ENCODE results near the gene AJM1. TPM values are rescaled to one million over a fixed set of nuclear protein-coding genes. Genes with fewer than 3 reads are reported as not detected.

Gene AJM1
- total RNA-seq, 1 experiment from 2014 or later: 1.8 TPM

GRCh38 chr9:136827794-136828473 lies 14.3 kb upstream of the AJM1 start:
- H3K27me3 ChIP-seq (ENCODE audit: insufficient read depth, low read length): no peaks in the 10 kb centered on the region
- H3K23me2 ChIP-seq (ENCODE audit: insufficient read length, low read depth, low read length, poor library complexity, severe bottlenecking): no peaks in the 10 kb centered on the region
- H4K91ac ChIP-seq (ENCODE audit: insufficient read length, low read depth, low read length): no peak overlapping the region
- no peak overlapping the region for H3K23ac ChIP-seq (ENCODE audit: insufficient read length, low read depth, low read length)
- H3K9me3 ChIP-seq (ENCODE audit: control insufficient read depth, low read depth, low read length): no peaks in the 10 kb centered on the region
- H3K9ac ChIP-seq (ENCODE audit: extremely low read depth, insufficient read length, low read length): no peak overlapping the region
- no peak overlapping the region for H2AFZ ChIP-seq (ENCODE audit: low read length)
- no peak overlapping the region for H3K56ac ChIP-seq (ENCODE audit: insufficient read length, low read depth, low read length)
- Mint-ChIP-seq H3K4me1 (peaks cover 0 to 7% of the 10 kb centered on the region in 2 experiments; a peak in 2 of 4 replicates), H3K36me3 (ENCODE audit: insufficient read depth in 1 of 3, low read depth in 3 of 3) (peaks cover 17 to 60% (median 59%) of the 10 kb centered on the region in 3 experiments; a peak in 6 of 7 replicates), H3K27me3 (ENCODE audit: low read depth) (peaks cover 1% of the 10 kb centered on the region; the same call in 1 of the 2 replicates), H3K27ac (no peak overlapping the region; a peak in 1 of 7 replicates), H3K4me3 (no peak overlapping the region), H3K9me3 (no peaks in the 10 kb centered on the region)
- H3K14ac ChIP-seq (ENCODE audit: insufficient read depth, low read length): no peak overlapping the region
- no peak overlapping the region for H3T11ph ChIP-seq (ENCODE audit: low read length)
- no CpG with 5 or more reads among the region's 14 CpGs for WGBS (ENCODE audit: extremely low coverage, insufficient read length, low lambda C conversion rate)
- no peak overlapping the region for H2BK15ac ChIP-seq (ENCODE audit: low read depth, low read length)
- no peaks in the 10 kb centered on the region for H3K4me1 ChIP-seq (ENCODE audit: insufficient read depth, low read length)
- no peak overlapping the region for H3K4me2 ChIP-seq (ENCODE audit: insufficient read depth, insufficient read length, low read length)
- H4K20me1 ChIP-seq (ENCODE audit: control insufficient read depth, insufficient read depth, insufficient read length): no peaks in the 10 kb centered on the region
- H3K79me2 ChIP-seq (ENCODE audit: insufficient read depth, low read length): no peaks in the 10 kb centered on the region
- H2BK20ac ChIP-seq (ENCODE audit: low read depth, low read length, poor library complexity, severe bottlenecking): no peak overlapping the region
- DNase-seq: no peak
- H3K79me1 ChIP-seq (ENCODE audit: insufficient read depth, low read depth, low read length, poor library complexity, severe bottlenecking): peaks cover 4% of the 10 kb centered on the region
- H3K18ac ChIP-seq (ENCODE audit: insufficient read length, low read depth, low read length): no peak overlapping the region
- H2BK5ac ChIP-seq (ENCODE audit: insufficient read length, low read length): no peak overlapping the region
- H2BK12ac ChIP-seq (ENCODE audit: insufficient read length, low read depth, low read length): no peak overlapping the region
- no peak overlapping the region for H2AK5ac ChIP-seq (ENCODE audit: insufficient read length, low read length)
- H3K4ac ChIP-seq (ENCODE audit: low read depth, low read length): no peak overlapping the region
- TF ChIP-seq, protein P1, sequence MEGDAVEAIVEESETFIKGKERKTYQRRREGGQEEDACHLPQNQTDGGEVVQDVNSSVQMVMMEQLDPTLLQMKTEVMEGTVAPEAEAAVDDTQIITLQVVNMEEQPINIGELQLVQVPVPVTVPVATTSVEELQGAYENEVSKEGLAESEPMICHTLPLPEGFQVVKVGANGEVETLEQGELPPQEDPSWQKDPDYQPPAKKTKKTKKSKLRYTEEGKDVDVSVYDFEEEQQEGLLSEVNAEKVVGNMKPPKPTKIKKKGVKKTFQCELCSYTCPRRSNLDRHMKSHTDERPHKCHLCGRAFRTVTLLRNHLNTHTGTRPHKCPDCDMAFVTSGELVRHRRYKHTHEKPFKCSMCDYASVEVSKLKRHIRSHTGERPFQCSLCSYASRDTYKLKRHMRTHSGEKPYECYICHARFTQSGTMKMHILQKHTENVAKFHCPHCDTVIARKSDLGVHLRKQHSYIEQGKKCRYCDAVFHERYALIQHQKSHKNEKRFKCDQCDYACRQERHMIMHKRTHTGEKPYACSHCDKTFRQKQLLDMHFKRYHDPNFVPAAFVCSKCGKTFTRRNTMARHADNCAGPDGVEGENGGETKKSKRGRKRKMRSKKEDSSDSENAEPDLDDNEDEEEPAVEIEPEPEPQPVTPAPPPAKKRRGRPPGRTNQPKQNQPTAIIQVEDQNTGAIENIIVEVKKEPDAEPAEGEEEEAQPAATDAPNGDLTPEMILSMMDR (conservative IDR thresholded peaks at IDR 0.05): no peak
- H4K5ac ChIP-seq (ENCODE audit: insufficient read length, low read depth, low read length): no peak overlapping the region
- H3K27ac ChIP-seq (ENCODE audit: insufficient read length, low read depth, low read length): no peak overlapping the region
- no peak overlapping the region for H4K8ac ChIP-seq (replicated peaks; ENCODE audit: insufficient read length, low read depth, low read length)
- H2BK120ac ChIP-seq (ENCODE audit: low read depth, low read length, poor library complexity, severe bottlenecking): no peak overlapping the region
